Endothelial cell of umbilical vein (primary cell): ENCODE results near the gene FNDC8. TPM values are rescaled to one million over a fixed set of nuclear protein-coding genes. Genes with fewer than 3 reads are reported as not detected.
"Not testable (repeated sequence)": the region's sequence is repeated elsewhere in the genome, so short reads cannot be mapped to it uniquely, and the experiment has no call there.

Experiments used
- BruUV-seq: library from RNA; stranded (reverse); fragments of 400-500 nt; replicated peaks from 2 replicates; lab custom pipeline; 2021; lab: Mats Ljungman, UMichigan
- CTCF ChIA-PET: fragments of 300-600, 350-600 bp; sonication (Branson Sonifier 250); formaldehyde crosslinking; loops from one replicate; lab custom pipeline; 2021; ENCODE audit warnings: antibody characterized with exemption, inconsistent platforms; lab: Charles Lee
- POLR2A ChIA-PET: fragments of 300-600, 350-600 bp; sonication (Branson Sonifier 250); formaldehyde crosslinking; loops from one replicate; lab custom pipeline; 2021; ENCODE audit warnings: antibody characterized with exemption, inconsistent platforms; lab: Charles Lee
- DNase-seq: peaks from one replicate; pipeline ENCODE4 v3.0.0-alpha.2; 2011; ENCODE audit warnings: low read depth, low spot score
- FAIRE-seq: peaks from 2 replicates; lab custom pipeline; 2011; peaks lifted over from hg19 to GRCh38; lab: Jason Lieb, UNC
- H2AFZ ChIP-seq: 2 replicates; pipeline ENCODE4 v1.6.0; 2012; ENCODE audit warnings: low read depth, low read length, control low read depth, inconsistent platforms
- H3K27ac ChIP-seq: 2 replicates; pipeline ENCODE4 v1.5.1; 2011; ENCODE audit warnings: low read depth, mild to moderate bottlenecking, control low read depth, low read length, moderate library complexity; ENCODE audit not compliant: insufficient read depth
- H3K27me3 ChIP-seq, 2 experiments: 2 replicates each; pipeline versions ENCODE4 v1.6.0 to v1.6.1; 2011; ENCODE audit warnings: low read length in 2 of 2, mixed read lengths in 1 of 2; ENCODE audit not compliant: control insufficient read depth in 2 of 2, insufficient read depth in 2 of 2
- H3K36me3 ChIP-seq, 2 experiments: 2 replicates in 1 of 2; 3 replicates in 1 of 2; pipeline ENCODE4 v1.5.1; 2011; ENCODE audit warnings: low read length in 2 of 2, mild to moderate bottlenecking in 1 of 2, moderate library complexity in 1 of 2; ENCODE audit not compliant: control insufficient read depth in 2 of 2, insufficient read depth in 2 of 2; ENCODE audit errors: extremely low read depth in 1 of 2
- H3K4me1 ChIP-seq: 3 replicates; pipeline ENCODE4 v1.5.1; 2011; ENCODE audit warnings: mild to moderate bottlenecking, low read length; ENCODE audit not compliant: control insufficient read depth, insufficient read depth; ENCODE audit errors: extremely low read depth
- H3K4me2 ChIP-seq: 2 replicates; pipeline ENCODE4 v1.6.1; 2011; ENCODE audit warnings: low read length, control low read depth, mixed read lengths; ENCODE audit not compliant: insufficient read depth
- H3K4me3 ChIP-seq, 3 experiments: fragments of 200-600 bp in 1 of 3; sonication (generic), shearing (Covaris generic) in 1 of 3; replicated peaks in 1 of 3; 2 replicates each; pipeline ENCODE4 v1.5.1; 2011 to 2016; ENCODE audit warnings: control low read depth in 3 of 3, low read length in 3 of 3, mild to moderate bottlenecking in 2 of 3, inconsistent platforms in 1 of 3, low read depth in 1 of 3, moderate library complexity in 1 of 3; ENCODE audit not compliant: insufficient read depth in 1 of 3
- H3K79me2 ChIP-seq: 2 replicates; pipeline ENCODE4 v1.6.0; 2012; ENCODE audit warnings: low read length, inconsistent platforms; ENCODE audit not compliant: control insufficient read depth, insufficient read depth
- H3K9ac ChIP-seq: replicated peaks from 2 replicates; pipeline ENCODE3; 2011; ENCODE audit warnings: low read length, control low read depth; ENCODE audit not compliant: insufficient read depth; ENCODE audit errors: extremely low read depth
- H3K9me1 ChIP-seq: replicated peaks from 3 replicates; pipeline ENCODE4 v1.6.0; 2011; ENCODE audit warnings: mild to moderate bottlenecking, low read length; ENCODE audit not compliant: control insufficient read depth, insufficient read depth; ENCODE audit errors: extremely low read depth
- H3K9me3 ChIP-seq: replicated peaks from 2 replicates; pipeline ENCODE4 v1.5.1; 2012; ENCODE audit warnings: low read length, inconsistent platforms; ENCODE audit not compliant: control insufficient read depth, insufficient read depth
- H4K20me1 ChIP-seq: replicated peaks from 2 replicates; pipeline ENCODE3; 2011; ENCODE audit warnings: mild to moderate bottlenecking, low read length; ENCODE audit not compliant: control insufficient read depth, insufficient read depth; ENCODE audit errors: extremely low read depth
- EZH2 ChIP-seq: IDR thresholded peaks from 2 replicates; pipeline ENCODE4 v1.6.1; 2012; ENCODE audit warnings: borderline replicate concordance, low read depth, mild to moderate bottlenecking, moderate library complexity, low read length, inconsistent platforms; ENCODE audit not compliant: severe bottlenecking
- FOS ChIP-seq: IDR thresholded peaks from 2 replicates; pipeline ENCODE4 v1.6.1; 2011; ENCODE audit warnings: mild to moderate bottlenecking, low read length, moderate library complexity, borderline replicate concordance; ENCODE audit not compliant: insufficient read depth
- GATA2 ChIP-seq: IDR thresholded peaks from 2 replicates; pipeline ENCODE4 v1.7.0; 2011; ENCODE audit warnings: low read depth, mild to moderate bottlenecking, moderate library complexity, mixed read lengths, low read length; ENCODE audit not compliant: insufficient read length, insufficient read depth
- JUN ChIP-seq: IDR thresholded peaks from 2 replicates; pipeline ENCODE4 v1.6.1; 2011; ENCODE audit warnings: borderline replicate concordance, low read depth; ENCODE audit not compliant: insufficient read length, insufficient read depth
- MYC ChIP-seq: IDR thresholded peaks from one replicate; pipeline ENCODE4 v1.6.1; 2011; ENCODE audit warnings: mild to moderate bottlenecking, low read depth, low read length
- POLR2AphosphoS5 ChIP-seq: IDR thresholded peaks from 2 replicates; pipeline ENCODE4 v1.6.1; 2012; ENCODE audit warnings: low read depth, mild to moderate bottlenecking, control low read depth, low read length, moderate library complexity; ENCODE audit not compliant: insufficient read depth
- dilution Hi-C: fragments of 300-500 bp; cut with MboI; formaldehyde crosslinking; loops from one replicate; pipeline ENCODE4 v1.15.0; 2019; ENCODE audit warnings: low sequenced_read_pairs; ENCODE audit not compliant: extremely low pct_ligation_motif_present
- intact Hi-C: fragments of 100-400 bp; cut with micrococcal nuclease; formaldehyde crosslinking; loops from one replicate; pipeline ENCODE4 v1.10.0; 2022
- polyA plus RNA-seq, 4 experiments: library from polyadenylated mRNA; depleted of rRNA in 3 of 4; stranded (reverse) in 3 of 4; unstranded in 1 of 4; fragments of >200 nt; gene quantifications; 2 replicates each; pipeline versions ENCODE4 v1.2.1 to v1.2.3, GENCODE V29; 2011 to 2012; ENCODE audit warnings: missing spikeins in 1 of 4
- small RNA-seq: library from RNA; depleted of rRNA; stranded (forward); fragments of <200 nt; gene quantifications from one replicate; pipeline ENCODE3, GENCODE V24; 2012; ENCODE audit warnings: low replicate concordance, low read depth; ENCODE audit not compliant: insufficient read depth, insufficient read length
- total RNA-seq: library from RNA; stranded (reverse); gene quantifications from 2 replicates; pipeline ENCODE4 v1.2.3, GENCODE V29; 2021
- TF ChIP-seq, protein P1 (sequence below): IDR thresholded peaks from 2 replicates; pipeline ENCODE4 v1.6.1; 2011; ENCODE audit not compliant: insufficient read depth, insufficient read length

FNDC8 gene
- total and polyA plus RNA-seq, 2 donors (not counting 3 experiments of a cell fraction or from before 2014, with no cell fraction given) = not detected

- TF ChIP-seq, protein P1, sequence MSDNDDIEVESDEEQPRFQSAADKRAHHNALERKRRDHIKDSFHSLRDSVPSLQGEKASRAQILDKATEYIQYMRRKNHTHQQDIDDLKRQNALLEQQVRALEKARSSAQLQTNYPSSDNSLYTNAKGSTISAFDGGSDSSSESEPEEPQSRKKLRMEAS = no peak
- no peak for TF ChIP-seq MYC
- TF ChIP-seq FOS = no peak
- TF ChIP-seq POLR2AphosphoS5 = no peak
- TF ChIP-seq JUN = no peak
- no peak for TF ChIP-seq GATA2
- no peak for TF ChIP-seq EZH2
- Histone ChIP-seq H3K27me3 (peaks cover 0 to 3% of the 10 kb centered on the region in 2 experiments), H3K36me3 (no peaks in the 10 kb centered on the region), H4K20me1 (no peaks in the 10 kb centered on the region), H3K4me2 (no peak overlapping the region), H3K4me3 (no peak overlapping the region), H2AFZ (no peak overlapping the region), H3K9ac (no peak overlapping the region), H3K9me3 (no peaks in the 10 kb centered on the region), H3K9me1 (no peaks in the 10 kb centered on the region), H3K4me1 (no peaks in the 10 kb centered on the region), H3K27ac (no peak overlapping the region), H3K79me2 (no peaks in the 10 kb centered on the region)
- POLR2A ChIA-PET = no interaction called here
- CTCF ChIA-PET = no interaction called here
- dilution Hi-C loops (no loop called here), intact Hi-C loops (loop anchor here (10.0 kb wide), 1 partner anchor 258 kb away; the partner anchor contains the start of gene SLFN12)
- no peak for FAIRE-seq
- no TSS peak for BruUV-seq
- DNase-seq = no peak
Observed at GRCh38 chr17:35176897-35177296, 55.5 kb downstream of the FNDC8 start.

- H4K20me1 ChIP-seq, H3K9ac ChIP-seq, H3K9me3 ChIP-seq, DNase-seq, H3K79me2 ChIP-seq, H3K9me1 ChIP-seq, H2AFZ ChIP-seq, H3K27me3 ChIP-seq, H3K4me2 ChIP-seq, POLR2A ChIA-PET, H3K4me3 ChIP-seq, BruUV-seq, FAIRE-seq, H3K27ac ChIP-seq, dilution Hi-C loops, CTCF ChIA-PET, H3K4me1 ChIP-seq, H3K36me3 ChIP-seq: not testable (repeated sequence)
- intact Hi-C loops = loop anchor here (10.0 kb wide), 1 partner anchor 255 kb away; the partner anchor contains the start of gene SLFN12
Observed at GRCh38 chr17:35179379-35179778, 58.0 kb downstream of the FNDC8 start.

Small RNA genes lying within 50 kb of the gene (small RNA-seq; reads per million reads assigned to genes)
- gene AC004223.1 (not detected), gene RNU6-840P (not detected)

Other genes with a start within 250 kb of the FNDC8 start
- 0.78 and 1.6 TPM in 2 replicates for gene CCT6B, start 160.2 kb upstream of the FNDC8 start, total RNA-seq
- 0.35 and 0.37 TPM in 2 replicates for gene CCT6B, start 160.2 kb upstream of the FNDC8 start, polyA plus RNA-seq
- gene ZNF830, start 160.1 kb upstream of the FNDC8 start, total RNA-seq = 13.9 and 15.0 TPM in 2 replicates
- 2.2 and 3.1 TPM in 2 replicates for gene ZNF830, start 160.1 kb upstream of the FNDC8 start, polyA plus RNA-seq
- gene LIG3, start 141.1 kb upstream of the FNDC8 start, total RNA-seq = 35.3 and 39.7 TPM in 2 replicates
- 23.0 and 25.8 TPM in 2 replicates for gene LIG3, start 141.1 kb upstream of the FNDC8 start, polyA plus RNA-seq
- 14.1 and 14.2 TPM in 2 replicates for gene RFFL, start 57.9 kb upstream of the FNDC8 start, total RNA-seq
- gene RFFL, start 57.9 kb upstream of the FNDC8 start, polyA plus RNA-seq = 6.6 and 7.0 TPM in 2 replicates
- gene RAD51D, start 1.8 kb upstream of the FNDC8 start, total RNA-seq = 19.6 and 27.9 TPM in 2 replicates
- gene RAD51D, start 1.8 kb upstream of the FNDC8 start, polyA plus RNA-seq = 14.9 and 15.5 TPM in 2 replicates
- 15.8 and 22.8 TPM in 2 replicates for gene NLE1, start 20.7 kb downstream of the FNDC8 start, total RNA-seq
- gene NLE1, start 20.7 kb downstream of the FNDC8 start, polyA plus RNA-seq = 19.1 and 19.8 TPM in 2 replicates
- gene UNC45B, start 26.2 kb downstream of the FNDC8 start, total RNA-seq = not detected in 2 replicates
- not detected in 2 replicates for gene UNC45B, start 26.2 kb downstream of the FNDC8 start, polyA plus RNA-seq
- not detected in 2 replicates for gene SLC35G3, start 72.8 kb downstream of the FNDC8 start, total RNA-seq
- not detected in 2 replicates for gene SLC35G3, start 72.8 kb downstream of the FNDC8 start, polyA plus RNA-seq
- 15.7 and 24.2 TPM in 2 replicates for gene SLFN5, start 121.5 kb downstream of the FNDC8 start, total RNA-seq
- 3.2 and 4.5 TPM in 2 replicates for gene SLFN5, start 121.5 kb downstream of the FNDC8 start, polyA plus RNA-seq